ENCODE measurements around the gene CSN3.
"Not testable (repeated sequence)": the region's sequence is repeated elsewhere in the genome, so short reads cannot be mapped to it uniquely, and the experiment has no call there.

GRCh38 chr4:70221389-70221788, 21.0 kb upstream of the CSN3 start:
- TF ChIP-seq CTCF (tag by site-specific recombination; IDR thresholded peaks at IDR 0.05); HOXA7 (CRISPR knock-in tag; IDR thresholded peaks at IDR 0.05; ENCODE audit: borderline replicate concordance); ZNF24 (tag by site-specific recombination; IDR thresholded peaks at IDR 0.05); HOXC10 (CRISPR knock-in tag; IDR thresholded peaks at IDR 0.05); KLF1 (tag by site-specific recombination; IDR thresholded peaks at IDR 0.05); YY1 (tag by site-specific recombination; IDR thresholded peaks at IDR 0.05); ZNF768 (tag by site-specific recombination; IDR thresholded peaks at IDR 0.05); ZNF184 (tag by site-specific recombination; IDR thresholded peaks at IDR 0.05); ZNF549 (tag by site-specific recombination; IDR thresholded peaks at IDR 0.05); ZNF785 (tag by site-specific recombination; IDR thresholded peaks at IDR 0.05); ZBTB21 (tag by site-specific recombination; IDR thresholded peaks at IDR 0.05): not testable (repeated sequence)
